Liver (tissue), 9 donors: ENCODE data around the gene FURIN. TPM values are rescaled to one million over a fixed set of nuclear protein-coding genes. Genes with fewer than 3 reads are reported as not detected.

ENCODE experiments used
- DNase-seq: peaks from one replicate; pipeline ENCODE4 v3.0.0-alpha.2; 2017; ENCODE audit warnings: low spot score
- H3K27ac ChIP-seq, 2 donors: one replicate each; pipeline ENCODE4 v1.7.0; 2013; ENCODE audit warnings: inconsistent platforms in 2 of 2, low read length in 2 of 2, control low read depth in 1 of 2, low read depth in 1 of 2, mild to moderate bottlenecking in 1 of 2
- H3K27me3 ChIP-seq, 4 donors: one replicate each; pipeline versions ENCODE4 v1.6.1 to v1.7.0; 2013; ENCODE audit warnings: low read length in 3 of 4, inconsistent platforms in 1 of 4, mild to moderate bottlenecking in 1 of 4, moderate library complexity in 1 of 4; ENCODE audit not compliant: control insufficient read depth in 4 of 4, insufficient read depth in 4 of 4
- H3K36me3 ChIP-seq, 4 donors: one replicate each; pipeline versions ENCODE4 v1.6.1 to v1.7.0; 2013; ENCODE audit warnings: low read length in 3 of 4, mild to moderate bottlenecking in 3 of 4, low read depth in 1 of 4, moderate library complexity in 1 of 4; ENCODE audit not compliant: control insufficient read depth in 4 of 4, insufficient read depth in 3 of 4
- H3K4me1 ChIP-seq, 4 donors: one replicate each; pipeline versions ENCODE4 v1.6.1 to v1.7.0; 2013; ENCODE audit warnings: low read length in 3 of 4, mild to moderate bottlenecking in 3 of 4, moderate library complexity in 1 of 4; ENCODE audit not compliant: control insufficient read depth in 4 of 4, insufficient read depth in 4 of 4
- H3K4me3 ChIP-seq, 3 donors: one replicate each; pipeline versions ENCODE4 v1.6.1 to v1.7.0; 2013; ENCODE audit warnings: low read length in 3 of 3, control low read depth in 1 of 3, low read depth in 1 of 3, mild to moderate bottlenecking in 1 of 3
- H3K9ac ChIP-seq, 2 donors: one replicate each; pipeline ENCODE4 v1.7.0; 2013; ENCODE audit warnings: low read length in 2 of 2, mild to moderate bottlenecking in 2 of 2, moderate library complexity in 2 of 2, control low read depth in 1 of 2, low read depth in 1 of 2
- H3K9me3 ChIP-seq, 4 donors: one replicate each; pipeline versions ENCODE4 v1.6.1 to v1.7.0; 2013; ENCODE audit warnings: low read length in 3 of 4; ENCODE audit not compliant: control insufficient read depth in 4 of 4
- CTCF ChIP-seq: fragments of 150-350 bp; IDR thresholded peaks from 2 replicates; pipeline ENCODE4 v1.5.1; 2017; ENCODE audit warnings: improper control_type of control experiment, low read depth, low read length; ENCODE audit not compliant: missing input control
- EGR1 ChIP-seq, 2 donors: IDR thresholded peaks; 2 replicates each; pipeline ENCODE4 v1.6.1; 2016 to 2018; ENCODE audit warnings: antibody characterized with exemption in 2 of 2, low read depth in 2 of 2
- FOXA1 ChIP-seq: IDR thresholded peaks from 2 replicates; pipeline ENCODE4 v1.6.1; 2016; ENCODE audit warnings: antibody characterized with exemption
- FOXA2 ChIP-seq: IDR thresholded peaks from 2 replicates; pipeline ENCODE4 v1.6.1; 2016; ENCODE audit warnings: antibody characterized with exemption
- GABPA ChIP-seq, 2 donors: IDR thresholded peaks in 1 of 2; conservative IDR thresholded peaks in 1 of 2; 2 replicates each; pipeline ENCODE4 v1.6.1; 2016; ENCODE audit warnings: antibody characterized with exemption in 2 of 2, mild to moderate bottlenecking in 1 of 2, moderate library complexity in 1 of 2
- HNF4A ChIP-seq, 2 donors: conservative IDR thresholded peaks; 2 replicates each; pipeline ENCODE4 v1.6.1; 2016; ENCODE audit warnings: antibody characterized with exemption in 2 of 2, mild to moderate bottlenecking in 2 of 2
- HNF4G ChIP-seq: IDR thresholded peaks from 2 replicates; pipeline ENCODE4 v1.6.1; 2016; ENCODE audit warnings: antibody characterized with exemption
- JUND ChIP-seq, 2 donors: IDR thresholded peaks; 2 replicates each; pipeline ENCODE4 v1.6.1; 2016; ENCODE audit warnings: antibody characterized with exemption in 2 of 2
- MAX ChIP-seq: IDR thresholded peaks from 2 replicates; pipeline ENCODE4 v1.6.1; 2016; ENCODE audit warnings: antibody characterized with exemption
- NR2F2 ChIP-seq: IDR thresholded peaks from 2 replicates; pipeline ENCODE4 v1.6.1; 2016; ENCODE audit warnings: antibody characterized with exemption
- RAD21 ChIP-seq, 2 donors: IDR thresholded peaks; 2 replicates each; pipeline ENCODE4 v1.6.1; 2016; ENCODE audit warnings: antibody characterized with exemption in 2 of 2, mild to moderate bottlenecking in 2 of 2
- REST ChIP-seq: IDR thresholded peaks from 2 replicates; pipeline ENCODE4 v1.6.1; 2016; ENCODE audit warnings: antibody characterized with exemption, mild to moderate bottlenecking
- RXRA ChIP-seq, 2 donors: IDR thresholded peaks; 2 replicates each; pipeline ENCODE4 v1.6.1; 2017 to 2018; ENCODE audit warnings: antibody characterized with exemption in 2 of 2, mild to moderate bottlenecking in 1 of 2
- SP1 ChIP-seq: IDR thresholded peaks from 2 replicates; pipeline ENCODE4 v1.6.1; 2018; ENCODE audit warnings: antibody characterized with exemption, mild to moderate bottlenecking
- TAF1 ChIP-seq: conservative IDR thresholded peaks from 2 replicates; pipeline ENCODE4 v1.6.1; 2016; ENCODE audit warnings: antibody characterized with exemption, mild to moderate bottlenecking
- YY1 ChIP-seq: IDR thresholded peaks from 2 replicates; pipeline ENCODE4 v1.6.1; 2016; ENCODE audit warnings: antibody characterized with exemption, mild to moderate bottlenecking
- ZBTB33 ChIP-seq: IDR thresholded peaks from 2 replicates; pipeline ENCODE4 v1.6.1; 2016; ENCODE audit warnings: antibody characterized with exemption
- WGBS: extraction: QIAGEN DNeasy Blood & Tissue Kit; methylation state at CpG from one replicate; pipeline ENCODE4 v1.1.7; 2013; 5-methylcytosine and 5-hydroxymethylcytosine counted together
- polyA plus RNA-seq, 2 donors: library from polyadenylated mRNA; stranded (reverse) in 1 of 2; unstranded in 1 of 2; fragments of 200-250 nt in 1 of 2; fragments of >200 nt in 1 of 2; fragmentation: Nextera tagmentation in 1 of 2; extraction: Ambion mirVana in 1 of 2; gene quantifications; one replicate each; pipeline versions ENCODE4 v1.2.1 to v1.2.3, GENCODE V29; 2013 to 2015
- total RNA-seq, 2 donors: library from RNA; depleted of rRNA; stranded (reverse); fragments of >200 nt; gene quantifications; one replicate each; pipeline ENCODE4 v1.2.3, GENCODE V29; 2014
- TF ChIP-seq, protein P1 (sequence below): IDR thresholded peaks from 2 replicates; pipeline ENCODE4 v1.6.1; 2016; ENCODE audit warnings: antibody characterized with exemption
- donor health status: healthy.
- donor health status: healthy.
- donor health status: healthy.
- donor health status: healthy.
- donor health status: healthy.

FURIN gene
- total and polyA plus RNA-seq, 4 donors: 102 to 258 (median 164) TPM

- TF ChIP-seq RXRA (IDR thresholded peaks at IDR 0.05) (peak; percentile 82 to 83), CTCF (peak; percentile 79), EGR1 (IDR thresholded peaks at IDR 0.05; ENCODE audit: low read depth in 2 of 2) (peak; percentile 59 to 67), FOXA2 (peak; percentile 60), GABPA (IDR thresholded peaks at IDR 0.05 in 1 of 2, conservative IDR thresholded peaks at IDR 0.05 in 1 of 2) (peak in 1 of 2 donors; percentile 58), SP1 (peak; percentile 83), FOXA1 (peak; percentile 33), RAD21 (IDR thresholded peaks at IDR 0.05) (peak; percentile 87 to 89), YY1 (peak; percentile 68), TAF1 (peak; percentile 56), MAX (peak; percentile 74), HNF4A (conservative IDR thresholded peaks at IDR 0.05) (peak; percentile 62 to 70), REST (peak; percentile 51), ZBTB33 (peak; percentile 56), HNF4G (peak; percentile 36), NR2F2 (no peak), JUND (IDR thresholded peaks at IDR 0.05) (peak in 1 of 2 donors; percentile 45)
- TF ChIP-seq, protein P1, sequence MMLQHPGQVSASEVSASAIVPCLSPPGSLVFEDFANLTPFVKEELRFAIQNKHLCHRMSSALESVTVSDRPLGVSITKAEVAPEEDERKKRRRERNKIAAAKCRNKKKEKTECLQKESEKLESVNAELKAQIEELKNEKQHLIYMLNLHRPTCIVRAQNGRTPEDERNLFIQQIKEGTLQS: no peak
- peak overlapping the region; percentile 78 to 80 for H3K27ac ChIP-seq
- 22% methylated on average over 10 of the region's 10 CpGs for WGBS
- H3K36me3 ChIP-seq: no peaks in the 10 kb centered on the region
- no peak overlapping the region for H3K9ac ChIP-seq
- no peaks in the 10 kb centered on the region for H3K9me3 ChIP-seq
- no peak for DNase-seq
- H3K27me3 ChIP-seq: no peaks in the 10 kb centered on the region
- H3K4me1 ChIP-seq: peaks cover 24 to 62% (median 50%) of the 10 kb centered on the region in 4 donors
- H3K4me3 ChIP-seq: no peak overlapping the region
Observed at GRCh38 chr15:90859234-90860131, 8.9 kb upstream of the FURIN start.
